ENCODE data around the gene NBEA. TPM values are rescaled to one million over a fixed set of nuclear protein-coding genes. Genes with fewer than 3 reads are reported as not detected.

NBEA gene
- total RNA-seq, 1 experiment from 2014 or later: 4.4 TPM

DNA sequence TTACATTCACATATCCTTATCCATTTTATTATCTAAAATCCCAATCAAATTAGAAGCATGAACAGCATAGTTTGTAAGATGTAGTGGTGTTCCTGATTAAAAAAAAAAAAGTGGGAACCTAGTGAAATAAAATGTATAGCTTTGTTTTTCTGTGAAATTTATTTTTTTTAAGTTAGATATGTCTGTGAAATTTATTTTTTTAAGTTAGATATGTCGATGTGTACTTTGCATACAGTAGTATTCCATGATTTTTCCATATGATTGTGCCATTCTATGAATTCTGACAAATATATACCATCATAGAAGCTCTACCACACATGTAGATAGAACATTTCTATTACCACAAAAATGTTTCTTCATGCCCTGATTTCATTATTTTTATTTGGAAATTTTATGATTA is 540.5 kb downstream of the NBEA start:
- ATAC-seq: no peak
- CTCF ChIA-PET: no interaction called here
- Histone ChIP-seq H3K9ac (ENCODE audit: low read length) (no peak overlapping the region), H3K36me3 (ENCODE audit: low read depth, low read length) (no peaks in the 10 kb centered on the region), H3K27me3 (ENCODE audit: low read length) (no peaks in the 10 kb centered on the region), H3K9me3 (ENCODE audit: low read length) (no peaks in the 10 kb centered on the region), H3K4me3 (ENCODE audit: low read length) (no peak overlapping the region), H3K4me1 (ENCODE audit: insufficient read depth, low read length) (no peaks in the 10 kb centered on the region), H3K9me2 (replicated peaks; ENCODE audit: low read length) (no peaks in the 10 kb centered on the region), H3F3A (ENCODE audit: low read length, unreplicated experiment) (no peaks in the 10 kb centered on the region), H3K4me2 (ENCODE audit: low read length) (no peak overlapping the region), H2AFZ (ENCODE audit: low read length) (no peak overlapping the region), H3K27ac (ENCODE audit: low read length) (no peak overlapping the region), H3K79me2 (ENCODE audit: low read length) (no peaks in the 10 kb centered on the region), H4K20me1 (ENCODE audit: low read length) (no peaks in the 10 kb centered on the region)
- intact Hi-C loops (cut with micrococcal nuclease): no loop called here
- BruUV-seq (replicated peaks): no TSS peak
- no peak for DNase-seq
- TF ChIP-seq EZH2 (IDR thresholded peaks at IDR 0.05; ENCODE audit: low read length, unreplicated experiment): no peak
- TF ChIP-seq, protein P1, sequence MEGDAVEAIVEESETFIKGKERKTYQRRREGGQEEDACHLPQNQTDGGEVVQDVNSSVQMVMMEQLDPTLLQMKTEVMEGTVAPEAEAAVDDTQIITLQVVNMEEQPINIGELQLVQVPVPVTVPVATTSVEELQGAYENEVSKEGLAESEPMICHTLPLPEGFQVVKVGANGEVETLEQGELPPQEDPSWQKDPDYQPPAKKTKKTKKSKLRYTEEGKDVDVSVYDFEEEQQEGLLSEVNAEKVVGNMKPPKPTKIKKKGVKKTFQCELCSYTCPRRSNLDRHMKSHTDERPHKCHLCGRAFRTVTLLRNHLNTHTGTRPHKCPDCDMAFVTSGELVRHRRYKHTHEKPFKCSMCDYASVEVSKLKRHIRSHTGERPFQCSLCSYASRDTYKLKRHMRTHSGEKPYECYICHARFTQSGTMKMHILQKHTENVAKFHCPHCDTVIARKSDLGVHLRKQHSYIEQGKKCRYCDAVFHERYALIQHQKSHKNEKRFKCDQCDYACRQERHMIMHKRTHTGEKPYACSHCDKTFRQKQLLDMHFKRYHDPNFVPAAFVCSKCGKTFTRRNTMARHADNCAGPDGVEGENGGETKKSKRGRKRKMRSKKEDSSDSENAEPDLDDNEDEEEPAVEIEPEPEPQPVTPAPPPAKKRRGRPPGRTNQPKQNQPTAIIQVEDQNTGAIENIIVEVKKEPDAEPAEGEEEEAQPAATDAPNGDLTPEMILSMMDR (conservative IDR thresholded peaks at IDR 0.05; ENCODE audit: low read depth, low read length): no peak
- TF ChIP-seq EZH2phosphoT487 (IDR thresholded peaks at IDR 0.05; ENCODE audit: borderline replicate concordance, low read length): no peak
- POLR2A ChIA-PET (ENCODE audit: unreplicated experiment): no interaction called here

DNA sequence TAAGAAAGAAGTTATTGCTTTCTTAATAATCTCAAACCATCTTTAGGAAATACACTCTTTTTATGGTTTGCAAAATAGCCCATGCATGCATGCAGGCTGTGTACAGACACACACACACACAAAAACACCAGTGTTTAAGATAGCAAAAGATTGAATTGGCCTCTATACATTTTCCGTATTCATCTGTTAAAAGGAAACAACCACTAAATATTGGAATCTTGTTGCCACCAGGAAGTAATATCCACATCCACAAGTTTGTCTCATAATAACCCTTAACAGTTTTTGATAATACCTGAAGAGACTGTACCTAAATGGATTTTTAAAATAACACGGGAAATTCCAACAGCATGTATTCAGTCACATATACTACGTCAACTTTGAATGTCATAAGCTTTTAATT is 541.7 kb downstream of the NBEA start:
- DNase-seq (no peak), ATAC-seq (no peak)
- no peaks in the 10 kb centered on the region for H3K9me2 ChIP-seq (replicated peaks; ENCODE audit: low read length)
- no peak for TF ChIP-seq EZH2phosphoT487 (IDR thresholded peaks at IDR 0.05; ENCODE audit: borderline replicate concordance, low read length)
- TF ChIP-seq, protein P1 (conservative IDR thresholded peaks at IDR 0.05; ENCODE audit: low read depth, low read length): no peak
- no peak for TF ChIP-seq EZH2 (IDR thresholded peaks at IDR 0.05; ENCODE audit: low read length, unreplicated experiment)
- no peak overlapping the region for H3K4me3 ChIP-seq (ENCODE audit: low read length)
- no peak overlapping the region for H2AFZ ChIP-seq (ENCODE audit: low read length)
- no peak overlapping the region for H3K4me2 ChIP-seq (ENCODE audit: low read length)
- H3K36me3 ChIP-seq (ENCODE audit: low read depth, low read length): no peaks in the 10 kb centered on the region
- BruUV-seq (replicated peaks): no TSS peak
- CTCF ChIA-PET: no interaction called here
- no peaks in the 10 kb centered on the region for H3K4me1 ChIP-seq (ENCODE audit: insufficient read depth, low read length)
- no peaks in the 10 kb centered on the region for H3K27me3 ChIP-seq (ENCODE audit: low read length)
- no peaks in the 10 kb centered on the region for H4K20me1 ChIP-seq (ENCODE audit: low read length)
- no peak overlapping the region for H3K27ac ChIP-seq (ENCODE audit: low read length)
- no peak overlapping the region for H3K9ac ChIP-seq (ENCODE audit: low read length)
- no peaks in the 10 kb centered on the region for H3K79me2 ChIP-seq (ENCODE audit: low read length)
- H3F3A ChIP-seq (ENCODE audit: low read length, unreplicated experiment): no peaks in the 10 kb centered on the region
- no peaks in the 10 kb centered on the region for H3K9me3 ChIP-seq (ENCODE audit: low read length)
- intact Hi-C loops (cut with micrococcal nuclease): no loop called here
- POLR2A ChIA-PET (ENCODE audit: unreplicated experiment): no interaction called here

DNA sequence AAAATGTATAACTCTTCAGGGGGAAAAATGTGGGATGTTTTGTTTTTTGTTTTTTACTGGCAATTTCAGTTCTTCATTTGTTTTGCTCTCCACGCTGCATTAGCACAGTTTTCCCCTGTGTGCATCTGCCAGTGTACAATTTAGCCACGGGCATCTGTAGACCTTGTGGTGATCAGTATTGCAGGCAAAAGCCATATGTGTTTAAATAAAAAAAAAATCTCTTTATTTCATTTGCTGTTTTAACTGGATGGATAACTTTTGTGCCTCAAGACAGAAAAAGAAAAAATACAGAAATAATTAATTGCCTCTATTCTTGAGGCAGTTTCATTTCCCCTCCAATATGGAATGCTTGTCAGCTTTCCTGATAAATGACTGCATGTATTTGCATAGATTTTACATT is 542.3 kb downstream of the NBEA start:
- no peak overlapping the region for H3K27ac ChIP-seq (ENCODE audit: low read length)
- H3F3A ChIP-seq (ENCODE audit: low read length, unreplicated experiment): no peaks in the 10 kb centered on the region
- no peaks in the 10 kb centered on the region for H3K9me2 ChIP-seq (replicated peaks; ENCODE audit: low read length)
- no TSS peak for BruUV-seq (replicated peaks)
- DNase-seq (no peak), ATAC-seq (no peak)
- CTCF ChIA-PET: no interaction called here
- no peak overlapping the region for H2AFZ ChIP-seq (ENCODE audit: low read length)
- no peak for TF ChIP-seq EZH2phosphoT487 (IDR thresholded peaks at IDR 0.05; ENCODE audit: borderline replicate concordance, low read length)
- TF ChIP-seq, protein P1 (conservative IDR thresholded peaks at IDR 0.05; ENCODE audit: low read depth, low read length): no peak
- no peak for TF ChIP-seq EZH2 (IDR thresholded peaks at IDR 0.05; ENCODE audit: low read length, unreplicated experiment)
- intact Hi-C loops (cut with micrococcal nuclease): no loop called here
- no peaks in the 10 kb centered on the region for H3K9me3 ChIP-seq (ENCODE audit: low read length)
- no peak overlapping the region for H3K9ac ChIP-seq (ENCODE audit: low read length)
- POLR2A ChIA-PET (ENCODE audit: unreplicated experiment): no interaction called here
- H3K4me1 ChIP-seq (ENCODE audit: insufficient read depth, low read length): no peaks in the 10 kb centered on the region
- no peaks in the 10 kb centered on the region for H3K79me2 ChIP-seq (ENCODE audit: low read length)
- H3K36me3 ChIP-seq (ENCODE audit: low read depth, low read length): no peaks in the 10 kb centered on the region
- no peak overlapping the region for H3K4me3 ChIP-seq (ENCODE audit: low read length)
- no peak overlapping the region for H3K4me2 ChIP-seq (ENCODE audit: low read length)
- no peaks in the 10 kb centered on the region for H3K27me3 ChIP-seq (ENCODE audit: low read length)
- H4K20me1 ChIP-seq (ENCODE audit: low read length): no peaks in the 10 kb centered on the region
